GM18498 (cell line): ENCODE results near the gene TGM6.
"Not testable (repeated sequence)": the region's sequence is repeated elsewhere in the genome, so short reads cannot be mapped to it uniquely, and the experiment has no call there.

Experiments used
- ATAC-seq: cut with Tn5 transposase; IDR thresholded peaks from one replicate; pipeline ENCODE4 v1.9.1; 2021; ENCODE audit warnings: mild to moderate bottlenecking, moderate library complexity; ENCODE audit not compliant: unreplicated experiment

The TGM6 gene

DNA sequence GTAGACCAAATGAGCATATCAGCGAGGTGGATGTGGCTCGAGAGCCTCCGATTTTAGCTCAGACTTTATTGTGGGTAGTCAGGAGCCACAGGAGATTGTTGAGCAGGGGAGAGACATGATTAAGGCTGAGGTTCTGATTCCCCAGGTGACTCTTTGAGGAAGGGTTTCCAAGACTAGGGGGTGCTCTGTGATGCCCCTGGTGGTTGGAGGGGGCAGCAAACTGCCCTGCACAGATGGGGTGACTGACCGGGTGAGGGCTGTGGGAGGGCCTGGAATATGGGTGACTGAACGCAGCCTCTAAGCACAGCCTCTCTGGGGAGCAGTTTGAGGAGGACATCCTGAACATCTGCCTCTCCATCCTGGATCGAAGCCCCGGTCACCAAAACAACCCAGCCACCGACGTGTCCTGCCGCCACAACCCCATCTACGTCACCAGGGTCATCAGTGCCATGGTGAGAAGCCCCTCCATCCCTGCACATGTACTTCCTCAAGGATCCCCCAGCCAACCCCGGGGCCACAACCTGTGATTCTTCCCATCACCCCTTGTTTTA lies 17.0 kb downstream of the TGM6 start:
- ATAC-seq, result no peak

DNA sequence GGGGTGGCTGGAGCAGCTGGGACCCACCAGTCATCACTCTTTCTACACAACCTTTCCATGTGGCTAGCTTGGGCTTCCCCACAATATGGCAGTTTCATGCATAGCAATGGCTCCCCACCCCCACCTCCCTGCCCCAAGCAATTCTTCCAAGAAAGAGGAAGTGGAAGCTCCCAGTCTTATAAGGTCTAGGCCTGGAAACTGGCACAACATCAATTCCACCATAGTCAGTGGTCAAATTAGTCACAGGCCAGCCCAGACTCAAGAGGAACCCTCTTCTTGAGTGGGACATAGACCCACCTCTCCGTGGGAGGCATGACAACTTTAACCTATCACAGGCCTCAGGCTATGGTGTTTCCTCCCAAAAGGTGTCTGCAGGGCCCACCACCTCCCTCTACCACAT lies 17.7 kb downstream of the TGM6 start:
- no peak for ATAC-seq

DNA sequence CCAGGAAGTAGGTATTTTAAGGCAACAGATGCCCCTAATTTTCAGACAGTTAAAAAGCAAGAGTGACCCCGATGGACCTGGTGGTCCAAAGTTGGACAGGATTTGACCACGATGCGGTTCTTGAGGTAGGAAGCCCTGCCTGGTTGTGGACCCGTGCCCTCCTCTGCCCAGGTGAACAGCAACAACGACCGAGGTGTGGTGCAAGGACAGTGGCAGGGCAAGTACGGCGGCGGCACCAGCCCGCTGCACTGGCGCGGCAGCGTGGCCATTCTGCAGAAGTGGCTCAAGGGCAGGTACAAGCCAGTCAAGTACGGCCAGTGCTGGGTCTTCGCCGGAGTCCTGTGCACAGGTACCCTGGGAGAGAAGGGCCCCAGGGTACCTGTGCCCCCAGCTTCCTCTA lies 18.7 kb downstream of the TGM6 start:
- ATAC-seq, result no peak

DNA sequence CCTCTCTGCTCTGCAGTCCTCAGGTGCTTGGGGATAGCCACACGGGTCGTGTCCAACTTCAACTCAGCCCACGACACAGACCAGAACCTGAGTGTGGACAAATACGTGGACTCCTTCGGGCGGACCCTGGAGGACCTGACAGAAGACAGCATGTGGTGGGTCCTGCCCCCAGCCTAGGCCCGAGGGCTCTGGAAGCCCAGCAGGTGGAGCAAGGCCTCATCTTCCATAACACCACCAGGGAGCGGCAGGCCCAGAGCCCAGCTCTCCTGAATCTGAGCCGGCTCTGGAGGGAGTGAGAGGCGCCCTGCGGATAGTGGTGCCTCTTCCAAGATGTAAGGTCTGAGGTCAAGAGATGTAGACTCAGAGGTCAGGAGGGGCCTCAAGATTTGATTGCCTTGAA lies 19.6 kb downstream of the TGM6 start:
- ATAC-seq, result no peak

DNA sequence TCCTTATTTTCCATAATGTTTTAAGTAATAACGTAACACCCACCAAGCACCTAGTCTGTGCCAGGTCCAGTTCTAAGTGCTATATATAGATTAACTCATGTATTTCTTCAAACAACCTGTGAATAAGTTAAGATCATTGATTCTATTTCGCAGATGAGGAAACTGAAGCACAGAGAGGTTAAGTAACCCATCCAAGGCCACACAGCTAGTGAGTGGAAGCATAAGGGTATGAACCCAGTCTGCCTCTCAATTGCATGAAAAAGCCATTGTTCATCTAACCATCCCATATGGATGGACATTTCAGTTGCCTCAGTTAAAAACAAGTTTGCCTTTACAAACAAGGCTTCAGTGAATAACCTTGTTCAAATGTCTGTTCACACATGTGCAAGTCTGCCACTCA lies 20.8 kb downstream of the TGM6 start:
- ATAC-seq, result no peak

DNA sequence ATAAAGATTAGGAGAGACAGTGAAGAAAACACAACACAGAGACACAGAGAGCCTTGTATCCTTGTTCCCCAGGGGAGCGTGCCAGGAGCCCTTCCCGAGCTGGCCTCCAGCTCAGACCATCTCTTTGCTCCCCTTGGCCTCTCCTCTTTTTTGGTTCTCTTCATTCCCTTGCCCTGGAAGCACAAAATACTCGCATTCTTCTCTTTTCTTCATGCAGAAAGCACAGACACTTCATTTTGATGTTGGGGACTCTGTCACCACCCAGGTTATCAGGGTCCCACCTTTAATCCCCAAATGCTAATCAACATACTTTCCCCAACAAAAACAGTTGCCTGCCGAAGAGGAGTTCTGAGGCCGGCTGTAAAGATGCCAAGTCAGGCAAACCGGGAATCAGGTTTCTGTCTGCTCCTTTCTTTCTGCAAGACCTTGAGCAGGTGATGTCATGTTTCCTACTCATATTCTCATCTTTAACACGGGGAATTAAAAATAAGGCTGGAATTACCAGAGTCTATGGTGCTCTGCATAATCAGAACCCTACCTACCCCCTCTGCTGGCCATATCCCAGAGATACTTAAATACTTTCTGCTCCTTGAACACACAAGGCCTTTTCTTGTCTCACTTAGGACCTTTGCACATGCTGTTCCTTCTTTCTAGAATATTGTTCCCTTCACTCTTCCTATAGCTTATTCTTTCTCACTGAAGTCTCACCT lies 21.7 kb downstream of the TGM6 start:
- no peak for ATAC-seq

DNA sequence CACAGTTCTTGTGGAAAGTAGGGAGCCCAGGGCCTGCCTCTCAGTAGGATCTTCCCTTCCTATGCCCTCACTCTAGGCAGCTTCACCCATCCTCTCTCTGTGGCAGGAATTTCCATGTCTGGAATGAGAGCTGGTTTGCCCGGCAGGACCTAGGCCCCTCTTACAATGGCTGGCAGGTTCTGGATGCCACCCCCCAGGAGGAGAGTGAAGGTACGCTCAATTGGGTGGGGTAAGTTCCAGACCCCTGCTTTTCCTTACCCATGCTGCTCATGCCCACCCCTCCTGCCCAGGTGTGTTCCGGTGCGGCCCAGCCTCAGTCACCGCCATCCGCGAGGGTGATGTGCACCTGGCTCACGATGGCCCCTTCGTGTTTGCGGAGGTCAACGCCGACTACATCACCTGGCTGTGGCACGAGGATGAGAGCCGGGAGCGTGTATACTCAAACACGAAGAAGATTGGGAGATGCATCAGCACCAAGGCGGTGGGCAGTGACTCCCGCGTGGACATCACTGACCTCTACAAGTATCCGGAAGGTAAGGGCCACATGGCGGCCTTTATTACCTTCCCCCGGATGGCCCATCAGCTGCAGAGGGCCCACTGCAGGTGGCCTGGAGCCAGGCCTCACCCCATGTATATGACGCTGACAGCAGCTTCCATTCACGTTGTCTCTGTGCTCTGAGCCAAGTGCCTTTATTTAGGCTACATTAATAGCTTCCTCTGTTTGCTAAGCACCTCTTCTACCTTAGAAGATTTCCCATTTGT lies 22.8 kb downstream of the TGM6 start:
- no peak for ATAC-seq

DNA sequence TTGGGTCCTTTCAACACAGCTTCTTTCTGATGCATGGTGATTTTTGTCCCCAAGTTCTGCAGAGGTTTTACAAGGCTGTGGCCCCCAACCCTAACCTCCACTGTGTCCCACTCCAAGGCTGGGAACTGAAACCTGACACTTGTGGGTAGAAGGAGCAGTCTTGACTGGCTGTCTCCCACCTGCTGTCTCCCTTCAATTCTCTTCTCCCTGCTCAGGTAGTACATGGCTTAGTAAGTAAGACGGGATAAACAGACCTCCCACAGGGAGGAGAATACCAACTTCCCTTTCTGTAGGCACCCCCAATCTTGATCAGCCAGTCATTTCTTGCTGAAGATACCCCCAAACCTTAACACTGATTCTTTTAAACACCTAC lies 25.0 kb downstream of the TGM6 start:
- no peak for ATAC-seq

DNA sequence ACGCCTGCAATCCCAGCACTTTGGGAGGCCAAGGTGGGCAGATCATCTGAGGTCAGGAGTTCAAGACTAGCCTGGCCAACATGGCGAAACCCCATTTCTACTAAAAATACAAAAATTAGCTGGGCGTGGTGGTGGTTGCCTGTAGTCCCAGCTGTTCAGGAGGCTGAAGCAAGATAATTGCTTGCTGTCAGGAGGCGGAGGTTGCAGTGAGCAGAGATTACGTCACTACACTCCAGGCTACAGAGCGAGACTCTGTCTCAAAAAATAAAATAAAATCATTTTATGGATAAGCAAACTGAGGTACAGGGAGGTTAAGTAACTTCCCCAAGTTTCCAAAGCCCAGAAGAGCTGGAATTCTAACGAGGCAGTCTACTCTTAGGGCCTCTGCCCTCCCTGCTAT lies 26.7 kb downstream of the TGM6 start:
- not testable (repeated sequence) for ATAC-seq

DNA sequence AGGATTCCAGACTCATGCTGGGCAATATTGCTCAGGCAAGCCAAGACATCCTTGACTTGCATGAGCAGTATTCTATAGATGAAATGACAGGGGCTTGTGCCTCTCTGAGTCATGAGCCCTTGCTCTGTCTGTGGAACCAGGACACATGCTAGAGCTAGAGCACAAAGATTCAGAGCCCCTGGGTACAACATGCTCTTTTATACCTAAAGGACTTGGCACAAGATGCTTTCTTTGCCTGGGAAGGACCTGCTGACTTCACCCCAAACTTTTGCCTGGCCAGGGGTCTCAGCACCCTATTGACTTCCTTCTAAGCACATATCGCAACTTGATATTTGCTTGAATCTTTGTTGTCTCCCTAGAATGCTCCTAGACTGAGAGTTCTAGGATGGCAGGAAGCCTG lies 27.4 kb downstream of the TGM6 start:
- ATAC-seq, result no peak

DNA sequence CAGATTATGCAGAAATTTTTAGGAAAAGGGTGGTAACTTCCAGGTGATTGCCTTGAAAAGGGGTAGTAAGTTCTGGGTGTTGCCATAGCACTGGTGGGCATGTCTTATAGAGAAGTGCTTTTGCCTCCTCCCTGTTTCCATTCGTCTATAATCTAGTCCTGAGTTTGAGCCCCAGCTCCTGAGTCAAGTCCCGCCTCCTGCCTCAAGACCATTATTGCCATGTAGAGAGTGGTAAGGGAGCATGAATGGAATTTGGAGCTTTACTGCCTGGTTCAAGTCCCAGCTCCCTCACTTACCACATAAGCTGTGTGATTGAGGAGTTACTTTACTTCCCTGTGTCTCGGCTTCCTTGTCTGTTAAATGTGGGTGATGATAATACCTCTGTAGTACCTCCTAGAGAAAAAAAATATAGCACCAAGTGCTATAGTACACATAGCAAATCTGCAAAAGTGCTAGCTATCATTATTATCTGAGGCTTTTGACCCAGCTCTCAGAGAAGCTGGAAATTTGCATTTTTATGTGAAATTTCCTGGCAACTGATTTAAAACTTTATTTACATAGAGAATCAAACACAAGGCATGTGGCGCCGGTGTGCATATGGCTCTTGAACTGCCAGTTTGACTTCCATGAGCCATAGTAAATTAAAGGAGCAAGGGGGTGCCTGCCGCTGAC lies 36.0 kb downstream of the TGM6 start:
- ATAC-seq, result no peak

DNA sequence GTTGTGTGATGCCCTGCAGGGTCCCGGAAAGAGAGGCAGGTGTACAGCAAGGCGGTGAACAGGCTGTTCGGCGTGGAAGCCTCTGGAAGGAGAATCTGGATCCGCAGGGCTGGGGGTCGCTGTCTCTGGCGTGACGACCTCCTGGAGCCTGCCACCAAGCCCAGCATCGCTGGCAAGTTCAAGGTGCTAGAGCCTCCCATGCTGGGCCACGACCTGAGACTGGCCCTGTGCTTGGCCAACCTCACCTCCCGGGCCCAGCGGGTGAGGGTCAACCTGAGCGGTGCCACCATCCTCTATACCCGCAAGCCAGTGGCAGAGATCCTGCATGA lies 36.5 kb downstream of the TGM6 start:
- ATAC-seq, result no peak

DNA sequence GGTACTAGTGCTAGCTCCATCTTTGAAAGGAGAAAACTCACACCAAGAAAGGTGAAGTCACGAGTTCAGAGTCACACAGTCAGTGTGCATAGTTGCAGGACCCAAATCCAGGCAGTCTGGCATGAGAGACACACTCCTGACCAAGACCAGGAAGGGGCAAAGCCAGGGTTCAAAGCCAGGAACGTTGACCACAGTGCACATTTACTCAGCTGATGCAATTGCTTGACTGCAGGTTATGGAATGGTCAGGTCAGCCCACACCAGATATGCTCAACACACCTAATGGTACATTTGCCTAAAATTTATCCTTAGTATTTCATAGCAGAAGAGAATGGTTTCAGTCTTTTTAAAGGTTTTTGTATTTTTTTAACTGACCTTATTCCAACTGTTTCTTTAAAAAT lies 37.7 kb downstream of the TGM6 start:
- no peak for ATAC-seq

DNA sequence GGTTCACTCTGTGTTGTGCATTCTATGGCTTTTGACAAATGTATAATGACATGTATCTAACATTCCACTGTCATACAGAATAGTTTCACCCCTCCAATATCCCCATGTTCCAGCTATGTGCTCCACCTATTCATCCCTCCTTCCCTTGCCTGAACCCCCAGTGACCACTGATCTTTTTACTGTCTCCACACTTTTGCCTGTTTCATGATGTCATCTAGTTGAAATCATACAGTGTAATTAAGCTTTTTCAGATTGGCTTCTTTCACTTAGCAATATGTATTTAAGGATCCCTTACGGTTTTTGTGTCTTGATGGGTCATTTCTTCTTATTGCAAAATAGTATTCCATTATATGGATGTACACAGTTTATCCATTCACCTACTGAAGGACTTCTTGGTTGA lies 39.8 kb downstream of the TGM6 start:
- ATAC-seq, result no peak

DNA sequence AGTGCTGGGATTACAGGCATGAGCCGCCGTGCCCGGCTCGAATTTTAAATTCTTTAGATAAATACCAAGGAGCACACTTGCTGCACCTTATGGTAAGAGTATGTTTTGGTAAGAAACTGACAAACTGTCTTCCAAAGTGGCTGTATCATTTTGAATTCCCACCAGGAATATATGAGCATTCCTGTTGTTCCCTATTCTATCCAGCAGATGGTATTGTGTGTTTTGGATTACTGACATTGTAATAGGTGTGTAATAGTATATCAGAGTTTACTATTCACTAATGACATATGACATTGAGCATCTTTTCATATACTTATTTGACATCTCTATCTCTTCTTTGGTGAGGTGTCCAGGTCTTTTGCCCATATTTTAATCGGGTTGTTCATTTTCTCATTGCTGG lies 40.5 kb downstream of the TGM6 start:
- no peak for ATAC-seq

DNA sequence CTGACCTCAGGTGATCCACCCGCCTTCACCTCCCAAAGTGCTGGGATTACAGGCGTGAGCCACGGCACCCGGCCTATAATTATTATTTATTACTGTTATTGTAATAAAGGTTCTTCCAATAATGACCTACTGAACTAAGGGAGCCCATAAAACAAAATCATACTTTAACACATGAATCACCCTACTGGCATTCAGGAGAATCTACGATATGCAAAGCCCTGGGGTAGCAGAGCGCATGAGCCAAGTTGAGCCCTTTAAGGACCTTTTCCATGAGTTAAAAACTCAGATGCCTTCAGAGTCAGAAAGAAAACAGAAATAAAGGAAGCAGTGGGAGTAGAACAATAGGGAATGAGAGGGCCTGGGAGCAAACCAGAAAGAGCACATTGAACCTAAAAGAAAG lies 48.4 kb downstream of the TGM6 start:
- no peak for ATAC-seq

DNA sequence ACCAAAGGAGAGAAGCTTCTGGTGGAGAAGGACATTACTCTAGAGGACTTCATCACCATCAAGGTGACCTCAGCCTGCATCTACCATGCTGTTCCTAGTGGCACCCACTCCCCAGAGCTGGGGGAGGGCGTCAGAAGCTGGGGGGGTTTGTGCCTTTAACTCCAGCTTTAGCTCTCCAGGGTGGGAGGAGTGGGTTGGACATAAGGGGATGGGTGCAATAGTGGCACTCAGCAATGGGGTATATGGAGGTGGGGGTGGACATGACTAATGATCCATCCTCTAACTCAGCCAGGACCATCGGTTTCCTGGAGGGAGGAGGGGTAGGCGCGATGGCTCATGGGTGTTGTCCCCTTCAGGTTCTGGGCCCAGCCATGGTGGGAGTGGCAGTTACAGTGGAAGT lies 49.8 kb downstream of the TGM6 start:
- ATAC-seq, result no peak

DNA sequence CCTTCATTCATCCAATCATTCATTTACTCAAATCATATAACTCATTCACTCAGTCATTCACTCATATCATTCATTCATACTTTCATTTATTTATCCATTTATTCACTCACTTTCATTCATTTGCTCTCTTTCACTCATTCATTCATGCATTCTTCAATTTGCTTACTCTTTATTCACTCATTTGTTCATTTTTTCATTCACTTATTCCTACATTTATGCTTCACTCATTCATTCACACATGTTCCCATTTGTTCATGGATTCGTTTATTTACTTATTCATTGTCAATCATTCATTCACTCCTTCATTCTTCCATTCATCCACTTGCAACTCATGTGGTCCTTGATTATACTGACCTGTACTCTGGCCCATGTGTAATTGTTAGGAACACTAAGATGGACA lies 50.5 kb downstream of the TGM6 start:
- no peak for ATAC-seq

DNA sequence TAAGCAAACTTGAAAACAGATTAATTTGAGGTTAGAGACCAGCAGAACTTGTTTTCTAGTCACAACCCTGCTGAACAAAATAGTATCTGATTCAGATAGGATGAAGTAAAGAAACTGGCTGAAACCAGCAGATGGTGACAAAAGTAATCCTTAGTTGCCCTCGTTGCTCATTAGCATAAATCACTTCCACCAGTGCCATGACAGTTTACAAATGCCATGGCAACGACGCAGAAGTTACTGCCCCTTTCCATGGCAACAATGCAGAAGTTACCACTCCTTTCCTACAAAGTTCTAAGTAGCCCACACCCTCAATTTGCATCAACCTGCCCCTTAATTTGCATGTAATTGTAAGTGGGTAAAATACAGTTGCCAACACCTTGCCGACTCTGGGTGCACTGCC lies 66.1 kb downstream of the TGM6 start:
- no peak for ATAC-seq

DNA sequence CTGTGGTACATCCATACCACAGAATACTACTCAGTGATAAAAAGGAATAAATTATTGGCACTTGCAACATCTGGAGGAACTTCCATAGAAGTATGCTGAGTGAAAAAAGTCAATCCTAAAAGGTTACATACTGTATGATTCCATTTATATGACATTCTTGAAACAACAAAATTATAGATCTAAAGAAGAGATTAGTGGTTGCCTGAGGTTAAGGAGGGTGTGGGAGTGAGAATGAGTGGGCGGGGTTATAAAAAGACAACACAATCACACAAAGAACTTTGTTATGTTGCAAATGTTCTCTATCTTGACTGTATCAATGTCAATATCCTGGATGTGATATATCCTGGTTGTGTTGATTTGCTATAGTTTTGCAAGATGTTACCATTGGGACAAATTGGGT lies 68.7 kb downstream of the TGM6 start:
- ATAC-seq, result no peak

DNA sequence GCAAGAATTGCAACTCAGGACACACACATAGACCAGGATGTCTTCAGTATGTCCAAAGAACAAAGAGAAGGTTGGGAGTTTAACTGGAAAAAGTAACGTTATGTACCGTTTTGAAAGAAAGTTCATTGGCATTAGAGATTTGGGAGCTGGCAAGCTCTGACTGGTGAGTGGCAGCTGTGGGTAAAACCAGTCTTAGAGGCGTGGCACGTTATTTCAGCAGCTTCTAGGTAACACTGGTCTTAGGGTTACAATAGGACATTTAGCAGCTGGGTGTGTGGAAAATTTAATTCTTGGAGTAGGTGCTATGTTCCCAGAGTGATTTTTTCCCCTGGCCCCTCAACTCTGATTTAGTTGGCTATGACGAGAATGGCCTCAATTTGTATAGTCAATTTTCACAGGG lies 70.7 kb downstream of the TGM6 start:
- no peak for ATAC-seq
